Keratinocyte (primary cell): ENCODE results near the gene SHC3. TPM values are rescaled to one million over a fixed set of nuclear protein-coding genes. Genes with fewer than 3 reads are reported as not detected.

Experiments used
- DNase-seq: peaks from one replicate; pipeline ENCODE4 v3.0.0-alpha.2; 2011; ENCODE audit warnings: low read depth, missing footprints, low spot score
- FAIRE-seq: peaks from 2 replicates; lab custom pipeline; 2011; peaks lifted over from hg19 to GRCh38; lab: Jason Lieb, UNC
- H2AFZ ChIP-seq: 2 replicates; pipeline ENCODE4 v1.6.0; 2012; ENCODE audit warnings: low read length, control low read depth, inconsistent platforms; ENCODE audit not compliant: control insufficient read depth
- H3K27ac ChIP-seq: 2 replicates; pipeline ENCODE4 v1.5.1; 2011; ENCODE audit warnings: low read length; ENCODE audit not compliant: control insufficient read depth, insufficient read depth
- H3K27me3 ChIP-seq: 3 replicates; pipeline ENCODE4 v1.6.0; 2011; ENCODE audit warnings: low read length; ENCODE audit not compliant: control insufficient read depth, insufficient read depth; ENCODE audit errors: extremely low read depth
- H3K36me3 ChIP-seq, 2 experiments: 2 replicates in 1 of 2; 3 replicates in 1 of 2; pipeline ENCODE4 v1.5.1; 2011; ENCODE audit warnings: low read length in 2 of 2, mild to moderate bottlenecking in 1 of 2; ENCODE audit not compliant: control insufficient read depth in 2 of 2, insufficient read depth in 2 of 2; ENCODE audit errors: extremely low read depth in 1 of 2
- H3K4me1 ChIP-seq: 3 replicates; pipeline ENCODE4 v1.5.1; 2011; ENCODE audit warnings: low read length; ENCODE audit not compliant: control insufficient read depth, insufficient read depth; ENCODE audit errors: extremely low read depth
- H3K4me2 ChIP-seq: 3 replicates; pipeline ENCODE4 v1.6.0; 2011; ENCODE audit warnings: low read depth, low read length; ENCODE audit not compliant: control insufficient read depth, insufficient read depth; ENCODE audit errors: extremely low read depth
- H3K4me3 ChIP-seq, 3 experiments: fragments of 200-600 bp in 1 of 3; sonication (generic) in 1 of 3; 2 replicates in 2 of 3; 3 replicates in 1 of 3; pipeline ENCODE4 v1.5.1; 2011 to 2016; ENCODE audit warnings: low read length in 3 of 3, mild to moderate bottlenecking in 3 of 3, control low read depth in 2 of 3, inconsistent platforms in 1 of 3, low read depth in 1 of 3, mixed read lengths in 1 of 3, mixed run types in 1 of 3, moderate library complexity in 1 of 3; ENCODE audit not compliant: control insufficient read depth in 2 of 3, insufficient read depth in 2 of 3; ENCODE audit errors: extremely low read depth in 1 of 3
- H3K79me2 ChIP-seq: 2 replicates; pipeline ENCODE4 v1.6.0; 2012; ENCODE audit warnings: low read length; ENCODE audit not compliant: control insufficient read depth, insufficient read depth
- H3K9ac ChIP-seq: 3 replicates; pipeline ENCODE4 v1.6.0; 2011; ENCODE audit warnings: low read length; ENCODE audit not compliant: control insufficient read depth, insufficient read depth; ENCODE audit errors: extremely low read depth
- H3K9me1 ChIP-seq: 3 replicates; pipeline ENCODE4 v1.6.0; 2011; ENCODE audit warnings: low read length; ENCODE audit not compliant: control insufficient read depth, insufficient read depth; ENCODE audit errors: extremely low read depth
- H3K9me3 ChIP-seq: 2 replicates; pipeline ENCODE4 v1.5.1; 2012; ENCODE audit warnings: low read depth, low read length; ENCODE audit not compliant: control insufficient read depth
- H4K20me1 ChIP-seq: 3 replicates; pipeline ENCODE4 v1.6.0; 2011; ENCODE audit warnings: low read length; ENCODE audit not compliant: control insufficient read depth, insufficient read depth; ENCODE audit errors: extremely low read depth
- EZH2 ChIP-seq: IDR thresholded peaks from one replicate; pipeline ENCODE4 v1.6.1; 2012; ENCODE audit warnings: inconsistent platforms, mild to moderate bottlenecking, low read length, moderate library complexity
- dilution Hi-C: fragments of 300-500 bp; cut with MboI; formaldehyde crosslinking; loops from one replicate; pipeline ENCODE4 v1.7.0; 2020; ENCODE audit warnings: low sequenced_read_pairs; ENCODE audit not compliant: extremely low pct_ligation_motif_present
- polyA plus RNA-seq, 5 experiments: library from polyadenylated mRNA; depleted of rRNA in 3 of 5; stranded (reverse) in 3 of 5; stranded (forward) in 1 of 5; unstranded in 1 of 5; fragments of >200 nt; gene quantifications; 1 replicate in 1 of 5; 2 replicates in 3 of 5; 3 replicates in 1 of 5; pipeline versions ENCODE4 v1.2.1 to v1.2.3, GENCODE V29; 2011 to 2012; ENCODE audit warnings: missing spikeins in 2 of 5, low read depth in 1 of 5, low replicate concordance in 1 of 5
- TF ChIP-seq, protein P1 (sequence below), 3 experiments: IDR thresholded peaks in 1 of 3; conservative IDR thresholded peaks in 1 of 3; optimal IDR thresholded peaks in 1 of 3; 2 replicates in 2 of 3; 3 replicates in 1 of 3; pipeline versions ENCODE3 to v1.5.1; 2011; ENCODE audit warnings: low read length in 3 of 3, mild to moderate bottlenecking in 3 of 3, moderate library complexity in 2 of 3, control low read depth in 1 of 3, inconsistent platforms in 1 of 3; ENCODE audit not compliant: insufficient read depth in 2 of 3; ENCODE audit errors: extremely low read depth in 1 of 3

Gene SHC3
- polyA plus RNA-seq, 1 donor (not counting 4 experiments of a cell fraction or from before 2014, with no cell fraction given) = 0.03 TPM

DNA sequence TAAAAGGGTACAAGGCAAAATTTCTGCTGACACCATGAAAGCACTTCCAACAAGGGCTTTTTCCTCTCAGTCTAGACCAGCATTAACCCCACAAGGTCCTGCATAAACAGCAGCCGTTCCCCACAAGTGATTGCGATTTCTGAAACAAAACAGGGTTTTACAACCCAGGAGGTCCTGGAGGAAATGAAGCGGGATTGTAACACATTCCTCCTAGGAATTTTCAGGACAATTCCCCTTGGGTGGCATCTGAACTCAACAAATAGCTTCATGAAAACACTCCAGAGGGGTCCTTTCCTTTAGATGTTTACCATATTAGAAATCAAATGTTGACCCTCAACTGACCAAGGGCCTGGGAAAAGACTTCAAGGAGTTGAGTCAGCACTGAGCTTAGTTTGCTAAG, 36.7 kb upstream of the SHC3 start:
- Histone ChIP-seq H3K4me2 (no peak overlapping the region), H3K9me3 (no peaks in the 10 kb centered on the region), H3K36me3 (no peaks in the 10 kb centered on the region), H3K27me3 (no peaks in the 10 kb centered on the region), H3K4me1 (no peaks in the 10 kb centered on the region), H2AFZ (no peak overlapping the region), H4K20me1 (no peaks in the 10 kb centered on the region), H3K4me3 (no peak overlapping the region), H3K27ac (no peak overlapping the region), H3K79me2 (no peaks in the 10 kb centered on the region), H3K9me1 (no peaks in the 10 kb centered on the region), H3K9ac (no peak overlapping the region)
- DNase-seq (no peak), FAIRE-seq (no peak)
- TF ChIP-seq, protein P1, sequence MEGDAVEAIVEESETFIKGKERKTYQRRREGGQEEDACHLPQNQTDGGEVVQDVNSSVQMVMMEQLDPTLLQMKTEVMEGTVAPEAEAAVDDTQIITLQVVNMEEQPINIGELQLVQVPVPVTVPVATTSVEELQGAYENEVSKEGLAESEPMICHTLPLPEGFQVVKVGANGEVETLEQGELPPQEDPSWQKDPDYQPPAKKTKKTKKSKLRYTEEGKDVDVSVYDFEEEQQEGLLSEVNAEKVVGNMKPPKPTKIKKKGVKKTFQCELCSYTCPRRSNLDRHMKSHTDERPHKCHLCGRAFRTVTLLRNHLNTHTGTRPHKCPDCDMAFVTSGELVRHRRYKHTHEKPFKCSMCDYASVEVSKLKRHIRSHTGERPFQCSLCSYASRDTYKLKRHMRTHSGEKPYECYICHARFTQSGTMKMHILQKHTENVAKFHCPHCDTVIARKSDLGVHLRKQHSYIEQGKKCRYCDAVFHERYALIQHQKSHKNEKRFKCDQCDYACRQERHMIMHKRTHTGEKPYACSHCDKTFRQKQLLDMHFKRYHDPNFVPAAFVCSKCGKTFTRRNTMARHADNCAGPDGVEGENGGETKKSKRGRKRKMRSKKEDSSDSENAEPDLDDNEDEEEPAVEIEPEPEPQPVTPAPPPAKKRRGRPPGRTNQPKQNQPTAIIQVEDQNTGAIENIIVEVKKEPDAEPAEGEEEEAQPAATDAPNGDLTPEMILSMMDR (optimal IDR thresholded peaks at IDR 0.05 in 1 of 3, IDR thresholded peaks at IDR 0.05 in 1 of 3, conservative IDR thresholded peaks at IDR 0.05 in 1 of 3; ENCODE audit: extremely low read depth in 1 of 3, insufficient read depth in 2 of 3, low read length in 3 of 3) = no peak
- TF ChIP-seq EZH2 = no peak
- dilution Hi-C loops = no loop called here

DNA sequence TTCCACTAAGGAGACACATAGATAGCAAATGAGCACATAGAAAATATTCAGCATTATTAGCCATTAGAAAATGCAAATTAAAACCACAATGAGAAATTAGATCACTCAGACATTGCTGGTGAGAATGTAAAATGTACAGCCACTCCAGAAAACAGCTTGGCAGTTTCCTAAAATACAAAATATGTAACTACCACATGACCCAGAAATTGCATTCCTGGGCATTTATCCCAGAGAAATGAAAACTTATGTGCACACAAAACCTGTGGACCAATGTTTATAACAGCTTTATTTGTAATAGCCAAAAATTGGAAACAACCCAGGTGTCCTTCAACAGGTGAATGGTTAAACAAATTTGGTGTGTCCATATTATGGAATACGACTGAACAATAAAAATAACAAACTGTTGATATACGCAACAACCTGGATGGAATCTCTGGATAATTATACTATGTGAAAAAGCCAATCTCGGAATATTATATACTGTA, 34.8 kb upstream of the SHC3 start:
- no peaks in the 10 kb centered on the region for H3K36me3 ChIP-seq
- no peaks in the 10 kb centered on the region for H3K9me3 ChIP-seq
- dilution Hi-C loops = no loop called here
- TF ChIP-seq EZH2 = no peak
- TF ChIP-seq, protein P1 (optimal IDR thresholded peaks at IDR 0.05 in 1 of 3, IDR thresholded peaks at IDR 0.05 in 1 of 3, conservative IDR thresholded peaks at IDR 0.05 in 1 of 3; ENCODE audit: extremely low read depth in 1 of 3, insufficient read depth in 2 of 3, low read length in 3 of 3) = no peak
- no peak overlapping the region for H3K9ac ChIP-seq
- H3K9me1 ChIP-seq = no peaks in the 10 kb centered on the region
- H3K4me2 ChIP-seq = no peak overlapping the region
- no peaks in the 10 kb centered on the region for H3K4me1 ChIP-seq
- no peak overlapping the region for H3K27ac ChIP-seq
- DNase-seq (no peak), FAIRE-seq (no peak)
- H3K4me3 ChIP-seq = no peak overlapping the region
- H4K20me1 ChIP-seq = no peaks in the 10 kb centered on the region
- H3K27me3 ChIP-seq = no peaks in the 10 kb centered on the region
- no peaks in the 10 kb centered on the region for H3K79me2 ChIP-seq
- H2AFZ ChIP-seq = no peak overlapping the region
